Activated naive CD8-positive, alpha-beta T cell treated with anti-CD3 and anti-CD28 coated beads, Interleukin-2, amount 50 U/mL, for 24 hours (primary cell): Measurements from ENCODE around the gene RPL35.
A peak's percentile ranks its signal among the peaks of the same experiment; 100 is the strongest.

Experiments
- ATAC-seq: fragments of 150-1000 bp; cut with Tn5 transposase; one replicate; pipeline ENCODE4 v1.10.0; 2021
- DNase-seq: peaks from one replicate; pipeline ENCODE4 v3.0.0; 2021
- H3K27ac Mint-ChIP-seq: one replicate; pipeline ENCODE4 v1.8.0; 2021; ENCODE audit warnings: mild to moderate bottlenecking, mixed read lengths
- H3K27me3 Mint-ChIP-seq: one replicate; pipeline ENCODE4 v1.8.0; 2021; ENCODE audit warnings: mixed read lengths
- H3K36me3 Mint-ChIP-seq: one replicate; pipeline ENCODE4 v1.8.0; 2021; ENCODE audit warnings: low read depth, mixed read lengths
- H3K4me1 Mint-ChIP-seq: one replicate; pipeline ENCODE4 v1.8.0; 2021; ENCODE audit warnings: mixed read lengths
- H3K4me3 Mint-ChIP-seq: one replicate; pipeline ENCODE4 v1.8.0; 2021; ENCODE audit warnings: mild to moderate bottlenecking, moderate library complexity, mixed read lengths
- H3K9me3 Mint-ChIP-seq: one replicate; pipeline ENCODE4 v1.8.0; 2021; ENCODE audit warnings: mixed read lengths

Gene RPL35

GRCh38 chr9:124861342-124862229 is at the start of gene RPL35, which contains the start of gene ARPC5L:
TSS of gene RPL35 (minus strand) at chr9:124861957. CDS start at chr9:124861912, 45 bp downstream.
TSS of gene ARPC5L (plus strand) at chr9:124862130. CDS start at chr9:124869291, 7,161 bp downstream.
- Mint-ChIP-seq H3K4me1 (peaks cover 48% of the 10 kb centered on the region), H3K27ac (peak within 1 kb of the TSS; percentile 97), H3K9me3 (no peaks in the 10 kb centered on the region), H3K36me3 (peaks cover 47% of the 10 kb centered on the region), H3K27me3 (no peaks in the 10 kb centered on the region), H3K4me3 (peak within 1 kb of the TSS; percentile 93)
- ATAC-seq (peak; percentile 93), DNase-seq (peak; percentile 95)

- H3K27ac Mint-ChIP-seq, result no peak overlapping the region
- H3K4me3 Mint-ChIP-seq, result no peak overlapping the region
- no peaks in the 10 kb centered on the region for H3K9me3 Mint-ChIP-seq
- no peaks in the 10 kb centered on the region for H3K4me1 Mint-ChIP-seq
- no peaks in the 10 kb centered on the region for H3K27me3 Mint-ChIP-seq
- ATAC-seq (no peak), DNase-seq (no peak)
- H3K36me3 Mint-ChIP-seq, result peaks cover 32% of the 10 kb centered on the region
Observed at GRCh38 chr9:124908098-124908497, 46.3 kb upstream of the RPL35 start.

DNA sequence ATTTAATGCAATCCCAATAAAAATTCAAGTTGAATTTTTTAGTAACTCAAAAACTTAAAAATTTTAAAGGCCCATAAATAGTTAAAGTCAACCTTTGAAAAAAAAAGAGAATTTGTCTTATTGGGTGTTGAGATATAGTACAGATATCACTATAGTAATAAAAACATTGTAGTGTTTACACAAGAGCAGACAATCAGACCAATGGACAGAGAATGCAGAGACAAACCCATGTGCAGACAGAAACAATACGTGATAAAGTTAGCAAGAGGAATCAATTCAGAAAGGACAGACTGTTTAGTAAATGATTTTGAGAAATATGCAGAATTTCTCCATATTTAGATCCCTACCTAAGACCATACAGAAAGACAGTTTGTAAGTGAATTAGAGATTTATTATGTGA is 45.2 kb upstream of the RPL35 start:
- no peaks in the 10 kb centered on the region for H3K9me3 Mint-ChIP-seq
- no peaks in the 10 kb centered on the region for H3K27me3 Mint-ChIP-seq
- DNase-seq (no peak), ATAC-seq (no peak)
- no peaks in the 10 kb centered on the region for H3K4me1 Mint-ChIP-seq
- no peak overlapping the region for H3K4me3 Mint-ChIP-seq
- H3K27ac Mint-ChIP-seq, result no peak overlapping the region
- peaks cover 37% of the 10 kb centered on the region for H3K36me3 Mint-ChIP-seq

GRCh38 chr9:124899845-124900244 is 38.1 kb upstream of the RPL35 start:
- Mint-ChIP-seq H3K4me1 (no peaks in the 10 kb centered on the region), H3K9me3 (no peaks in the 10 kb centered on the region), H3K27ac (no peak overlapping the region), H3K27me3 (no peaks in the 10 kb centered on the region), H3K36me3 (peaks cover 38% of the 10 kb centered on the region), H3K4me3 (no peak overlapping the region)
- DNase-seq (no peak), ATAC-seq (no peak)

GRCh38 chr9:124897570-124898460 is 36.1 kb upstream of the RPL35 start:
- ATAC-seq, result no peak
- Mint-ChIP-seq H3K4me3 (no peak overlapping the region), H3K36me3 (peaks cover 38% of the 10 kb centered on the region), H3K9me3 (no peaks in the 10 kb centered on the region), H3K27ac (no peak overlapping the region), H3K4me1 (no peaks in the 10 kb centered on the region), H3K27me3 (no peaks in the 10 kb centered on the region)
- DNase-seq, result no peak

DNA sequence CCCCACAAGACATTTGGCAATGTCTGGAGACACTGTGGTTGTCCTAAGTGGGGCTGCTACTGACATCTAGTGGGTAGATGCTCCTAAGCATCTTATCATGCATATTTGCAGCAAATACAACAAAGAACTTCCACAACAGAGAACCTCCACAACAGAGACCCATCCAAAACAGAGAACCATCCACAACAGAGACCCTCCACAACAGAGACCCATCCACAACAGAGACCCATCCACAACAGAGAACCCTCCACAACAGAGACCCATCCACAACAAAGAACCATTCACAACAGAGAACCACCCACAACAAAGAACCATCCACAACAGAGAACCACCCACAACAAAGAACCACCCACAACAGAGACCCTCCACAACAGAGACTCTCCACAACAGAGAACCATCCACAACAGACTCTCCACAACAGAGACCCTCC is 33.0 kb upstream of the RPL35 start:
- Mint-ChIP-seq H3K36me3 (peaks cover 47% of the 10 kb centered on the region), H3K27me3 (no peaks in the 10 kb centered on the region), H3K9me3 (no peaks in the 10 kb centered on the region), H3K4me1 (no peaks in the 10 kb centered on the region), H3K4me3 (no peak overlapping the region), H3K27ac (no peak overlapping the region)
- ATAC-seq (peak; percentile 61), DNase-seq (no peak)

- no peaks in the 10 kb centered on the region for H3K27me3 Mint-ChIP-seq
- DNase-seq, result no peak
- peaks cover 49% of the 10 kb centered on the region for H3K36me3 Mint-ChIP-seq
- H3K4me1 Mint-ChIP-seq, result no peaks in the 10 kb centered on the region
- no peak overlapping the region for H3K27ac Mint-ChIP-seq
- no peaks in the 10 kb centered on the region for H3K9me3 Mint-ChIP-seq
- no peak for ATAC-seq
- H3K4me3 Mint-ChIP-seq, result no peak overlapping the region
Observed at GRCh38 chr9:124894035-124894740, 32.4 kb upstream of the RPL35 start.

GRCh38 chr9:124890179-124890578 is 28.4 kb upstream of the RPL35 start:
- ATAC-seq, result no peak
- no peak for DNase-seq
- no peaks in the 10 kb centered on the region for H3K9me3 Mint-ChIP-seq

GRCh38 chr9:124889006-124889405 is 27.2 kb upstream of the RPL35 start:
- peaks cover 57% of the 10 kb centered on the region for H3K36me3 Mint-ChIP-seq
- ATAC-seq (no peak), DNase-seq (no peak)
- no peak overlapping the region for H3K4me3 Mint-ChIP-seq
- no peak overlapping the region for H3K27ac Mint-ChIP-seq
- H3K27me3 Mint-ChIP-seq, result no peaks in the 10 kb centered on the region
- no peaks in the 10 kb centered on the region for H3K9me3 Mint-ChIP-seq
- no peaks in the 10 kb centered on the region for H3K4me1 Mint-ChIP-seq

More at GRCh38 chr9:124890179-124890578, 28.4 kb upstream of the RPL35 start:
- Mint-ChIP-seq H3K4me1 (no peaks in the 10 kb centered on the region), H3K36me3 (peaks cover 53% of the 10 kb centered on the region), H3K27ac (no peak overlapping the region), H3K27me3 (no peaks in the 10 kb centered on the region), H3K4me3 (no peak overlapping the region)

GRCh38 chr9:124887832-124888231 is 26.1 kb upstream of the RPL35 start:
- ATAC-seq (no peak), DNase-seq (no peak)
- peaks cover 50% of the 10 kb centered on the region for H3K36me3 Mint-ChIP-seq
- H3K9me3 Mint-ChIP-seq, result no peaks in the 10 kb centered on the region
- no peaks in the 10 kb centered on the region for H3K4me1 Mint-ChIP-seq
- H3K27me3 Mint-ChIP-seq, result no peaks in the 10 kb centered on the region
- no peak overlapping the region for H3K4me3 Mint-ChIP-seq
- no peak overlapping the region for H3K27ac Mint-ChIP-seq

GRCh38 chr9:124886866-124887492 is 25.2 kb upstream of the RPL35 start:
- DNase-seq, result no peak
- Mint-ChIP-seq H3K36me3 (peaks cover 49% of the 10 kb centered on the region), H3K4me1 (no peaks in the 10 kb centered on the region), H3K9me3 (no peaks in the 10 kb centered on the region), H3K27me3 (no peaks in the 10 kb centered on the region), H3K27ac (no peak overlapping the region), H3K4me3 (no peak overlapping the region)
- ATAC-seq, result no peak

DNA sequence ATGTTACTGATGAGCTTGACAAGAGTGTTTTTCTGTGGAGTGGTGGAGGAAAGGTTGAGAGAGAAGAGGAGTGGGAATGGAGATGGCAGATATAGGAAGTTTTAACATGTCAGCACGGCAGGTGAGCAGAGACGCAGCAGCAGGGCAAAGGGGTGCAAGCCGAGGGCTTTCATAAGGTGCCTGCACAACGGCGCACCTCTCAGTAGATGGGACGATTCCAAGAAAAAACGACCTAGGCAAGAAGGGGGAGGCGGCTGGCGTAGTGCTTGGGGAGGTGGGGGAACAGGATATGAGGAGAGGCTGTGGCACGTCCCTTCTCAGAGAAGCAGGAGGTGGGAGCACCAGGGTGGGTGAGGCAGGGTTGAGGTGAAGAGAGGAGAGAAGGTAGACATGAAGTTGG is 24.7 kb upstream of the RPL35 start:
- DNase-seq, result no peak
- Mint-ChIP-seq H3K9me3 (no peaks in the 10 kb centered on the region), H3K27ac (no peak overlapping the region), H3K4me1 (no peaks in the 10 kb centered on the region), H3K27me3 (no peaks in the 10 kb centered on the region), H3K4me3 (no peak overlapping the region), H3K36me3 (peaks cover 47% of the 10 kb centered on the region)
- no peak for ATAC-seq

DNA sequence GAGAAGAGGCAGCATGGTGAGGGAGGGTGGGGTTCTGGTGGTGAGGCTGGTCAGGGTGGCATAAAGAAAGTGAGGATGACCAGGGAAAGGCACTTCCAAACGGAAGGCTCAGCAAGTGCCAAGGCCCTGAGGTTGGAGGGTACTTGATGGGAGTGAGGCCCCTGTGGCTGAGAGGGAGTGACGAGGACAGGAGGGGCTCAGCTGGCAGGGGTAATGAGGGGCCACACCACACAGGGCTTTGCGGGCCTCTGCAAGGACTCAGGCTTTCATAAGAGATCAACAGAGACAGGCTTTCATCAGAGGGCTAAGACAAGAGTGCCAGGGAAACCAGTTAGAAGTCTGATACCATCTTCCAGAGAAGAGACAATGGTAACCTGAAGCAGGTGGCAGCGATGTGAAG is 23.8 kb upstream of the RPL35 start:
- H3K27ac Mint-ChIP-seq, result no peak overlapping the region

DNA sequence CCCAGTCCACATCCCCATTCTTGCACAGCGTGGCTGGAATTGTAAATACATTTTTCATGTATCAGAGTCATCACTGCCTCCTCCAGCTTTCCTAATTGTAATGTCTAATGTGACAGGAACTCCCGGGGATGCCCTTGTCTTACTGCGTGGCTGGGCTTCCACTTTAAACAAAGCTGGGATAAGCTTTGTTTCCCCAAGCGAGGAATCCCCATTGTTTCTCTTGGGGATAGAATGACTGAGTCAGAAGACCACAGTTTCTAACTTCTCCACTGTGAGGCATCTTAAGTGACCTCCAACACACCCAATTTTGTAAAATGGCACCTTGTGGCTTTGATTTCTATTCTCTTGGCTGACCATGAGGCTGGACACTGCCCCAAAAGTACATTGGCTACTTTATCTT is 22.6 kb upstream of the RPL35 start:
- no peak overlapping the region for H3K4me3 Mint-ChIP-seq
- peaks cover 37% of the 10 kb centered on the region for H3K36me3 Mint-ChIP-seq
- H3K9me3 Mint-ChIP-seq, result no peaks in the 10 kb centered on the region
- DNase-seq (no peak), ATAC-seq (no peak)
- no peak overlapping the region for H3K27ac Mint-ChIP-seq
- H3K27me3 Mint-ChIP-seq, result no peaks in the 10 kb centered on the region
- H3K4me1 Mint-ChIP-seq, result no peaks in the 10 kb centered on the region

More for the DNA sequence above, 23.8 kb upstream of the RPL35 start:
- ATAC-seq, result no peak
- H3K36me3 Mint-ChIP-seq, result peaks cover 40% of the 10 kb centered on the region
- H3K27me3 Mint-ChIP-seq, result no peaks in the 10 kb centered on the region
- no peak for DNase-seq
- no peaks in the 10 kb centered on the region for H3K4me1 Mint-ChIP-seq
- H3K4me3 Mint-ChIP-seq, result no peak overlapping the region
- H3K9me3 Mint-ChIP-seq, result no peaks in the 10 kb centered on the region
